HCT116 (cell line): ENCODE results near the gene HBB. TPM values are rescaled to one million over a fixed set of nuclear protein-coding genes. Genes with fewer than 3 reads are reported as not detected.

Experiments
- ATAC-seq: fragments of 200-7000 bp; cut with Tn5 transposase; 2 replicates; pipeline ENCODE4 v1.9.1; 2020; ENCODE audit warnings: mild to moderate bottlenecking, moderate library complexity
- BruUV-seq: library from RNA; stranded (reverse); fragments of 400-500 nt; replicated peaks from 2 replicates; lab custom pipeline; 2021; lab: Mats Ljungman, UMichigan
- CTCF ChIA-PET: fragments of 300-600 bp; sonication (Branson Sonifier 250); formaldehyde crosslinking; loops from one replicate; lab custom pipeline; 2021; ENCODE audit warnings: antibody characterized with exemption; lab: Charles Lee
- POLR2A ChIA-PET: fragments of 300-600, 350-600 bp; sonication (Branson Sonifier 250); formaldehyde crosslinking; loops from one replicate; lab custom pipeline; 2021; ENCODE audit warnings: antibody characterized with exemption; lab: Charles Lee
- RAD21 ChIA-PET, 2 experiments: fragments of 300-600 bp; sonication (Branson Sonifier 250); formaldehyde crosslinking; loops; one replicate each; lab custom pipeline; 2023; ENCODE audit warnings: low total read pairs in 2 of 2; ENCODE audit not compliant: uncharacterized antibody in 2 of 2, unreplicated experiment in 2 of 2, low non-redundant PET in 1 of 2; lab: Charles Lee
- DNase-seq: peaks from one replicate; pipeline ENCODE4 v3.0.0-alpha.2; 2010; ENCODE audit warnings: low read depth, low spot score
- H2AFZ ChIP-seq: fragments of 200-600 bp; shearing (Covaris generic), sonication (generic); 2 replicates; pipeline ENCODE4 v1.6.1; 2017; ENCODE audit warnings: low read depth, mixed run types, mixed read lengths, antibody characterized with exemption, low read length; ENCODE audit not compliant: poor library complexity, severe bottlenecking
- H3K27ac ChIP-seq: 2 replicates; pipeline ENCODE4 v1.5.1; 2012; ENCODE audit warnings: low read depth, low read length
- H3K27me3 ChIP-seq: fragments of 200-600 bp; sonication (generic); 2 replicates; pipeline ENCODE4 v1.6.1; 2016; ENCODE audit warnings: mixed run types, low read length, mixed read lengths; ENCODE audit not compliant: insufficient read depth
- H3K36me3 ChIP-seq, 2 experiments: fragments of 200-500 bp in 1 of 2; fragments of 200-600 bp in 1 of 2; sonication (Bioruptor generic) in 1 of 2; sonication (generic) in 1 of 2; 2 replicates each; pipeline versions ENCODE4 v1.5.1 to v1.6.1; 2014 to 2016; ENCODE audit warnings: low read length in 2 of 2, inconsistent platforms in 1 of 2, mixed read lengths in 1 of 2, mixed run types in 1 of 2; ENCODE audit not compliant: insufficient read depth in 2 of 2, control insufficient read depth in 1 of 2
- H3K4me1 ChIP-seq, 2 experiments: fragments of 200-600 bp in 1 of 2; sonication (generic) in 1 of 2; 2 replicates each; pipeline versions ENCODE4 v1.5.1 to v1.6.1; 2012 to 2017; ENCODE audit warnings: low read length in 2 of 2, inconsistent platforms in 1 of 2, mild to moderate bottlenecking in 1 of 2, mixed read lengths in 1 of 2, mixed run types in 1 of 2, moderate library complexity in 1 of 2; ENCODE audit not compliant: insufficient read depth in 2 of 2, control insufficient read depth in 1 of 2
- H3K4me2 ChIP-seq: fragments of 200-600 bp; sonication (generic); 2 replicates; pipeline ENCODE4 v1.6.1; 2017; ENCODE audit warnings: mixed run types, low read length, mixed read lengths
- H3K4me3 ChIP-seq, 2 experiments: fragments of 200-600 bp in 1 of 2; sonication (generic) in 1 of 2; replicated peaks in 1 of 2; 2 replicates each; pipeline ENCODE4 v1.5.1; 2011 to 2016; ENCODE audit warnings: low read length in 2 of 2, control low read depth in 1 of 2, low read depth in 1 of 2, mild to moderate bottlenecking in 1 of 2, mixed read lengths in 1 of 2, mixed run types in 1 of 2
- H3K79me2 ChIP-seq: fragments of 200-600 bp; sonication (generic); 2 replicates; pipeline ENCODE4 v1.6.1; 2017; ENCODE audit warnings: mild to moderate bottlenecking, mixed run types, low read length, moderate library complexity, mixed read lengths; ENCODE audit not compliant: insufficient read depth
- H3K9ac ChIP-seq: fragments of 200-600 bp; sonication (generic); 2 replicates; pipeline ENCODE4 v1.6.1; 2016; ENCODE audit warnings: low read length, mixed read lengths
- H3K9me2 ChIP-seq: fragments of 200-600 bp; sonication (generic), shearing (Covaris generic); 2 replicates; pipeline ENCODE4 v1.6.1; 2017; ENCODE audit warnings: mixed run types, mild to moderate bottlenecking, moderate library complexity; ENCODE audit not compliant: insufficient read depth
- H3K9me3 ChIP-seq, 2 experiments: fragments of 200-500 bp in 1 of 2; fragments of 200-600 bp in 1 of 2; sonication (Bioruptor generic) in 1 of 2; sonication (generic) in 1 of 2; 2 replicates each; pipeline ENCODE4 v1.6.1; 2014 to 2017; ENCODE audit warnings: low read length in 2 of 2, mixed read lengths in 2 of 2, inconsistent platforms in 1 of 2, low read depth in 1 of 2, mild to moderate bottlenecking in 1 of 2, mixed run types in 1 of 2, moderate library complexity in 1 of 2; ENCODE audit not compliant: control insufficient read depth in 1 of 2, insufficient read depth in 1 of 2
- H4K20me1 ChIP-seq: fragments of 200-600 bp; sonication (generic), shearing (Covaris generic); 2 replicates; pipeline ENCODE4 v1.6.1; 2017; ENCODE audit warnings: mixed run types, mild to moderate bottlenecking, moderate library complexity; ENCODE audit not compliant: insufficient read depth
- CBX3 ChIP-seq: IDR thresholded peaks from 2 replicates; pipeline ENCODE4 v1.6.1; 2012; ENCODE audit warnings: low read depth
- CEBPB ChIP-seq: IDR thresholded peaks from 2 replicates; pipeline ENCODE4 v1.6.1; 2012; ENCODE audit warnings: low read depth
- EGR1 ChIP-seq: IDR thresholded peaks from 2 replicates; pipeline ENCODE4 v1.6.1; 2012; ENCODE audit warnings: low read depth
- EZH2 ChIP-seq: fragments of 200-600 bp; sonication (generic); IDR thresholded peaks from 2 replicates; pipeline ENCODE4 v1.6.1; 2017; ENCODE audit warnings: antibody characterized with exemption, mixed run types
- EZH2phosphoT487 ChIP-seq: fragments of 200-600 bp; IDR thresholded peaks from 2 replicates; pipeline ENCODE4 v1.6.1; 2018; ENCODE audit warnings: antibody characterized with exemption, borderline replicate concordance
- FOSL1 ChIP-seq: IDR thresholded peaks from 2 replicates; pipeline ENCODE4 v1.6.1; 2012; ENCODE audit warnings: low read depth
- POLR2A ChIP-seq: IDR thresholded peaks from 2 replicates; pipeline ENCODE4 v1.7.0; 2011; ENCODE audit warnings: borderline replicate concordance; ENCODE audit not compliant: insufficient read depth, insufficient read length; ENCODE audit errors: extremely low read depth
- POLR2AphosphoS5 ChIP-seq: IDR thresholded peaks from 2 replicates; pipeline ENCODE4 v1.6.1; 2011; ENCODE audit warnings: mild to moderate bottlenecking, low read depth, low read length, moderate library complexity
- RAD21 ChIP-seq: IDR thresholded peaks from 2 replicates; pipeline ENCODE4 v1.6.1; 2012; ENCODE audit warnings: low read depth, mild to moderate bottlenecking
- REST ChIP-seq: IDR thresholded peaks from 2 replicates; pipeline ENCODE4 v1.6.1; 2012; ENCODE audit warnings: low read depth
- SP1 ChIP-seq: IDR thresholded peaks from 2 replicates; pipeline ENCODE4 v1.6.1; 2012; ENCODE audit warnings: low read depth
- SRF ChIP-seq: IDR thresholded peaks from 2 replicates; pipeline ENCODE4 v1.6.1; 2012; ENCODE audit warnings: low read depth
- TCF7L2 ChIP-seq: IDR thresholded peaks from 2 replicates; pipeline ENCODE4 v1.7.0; 2011; ENCODE audit warnings: borderline replicate concordance, inconsistent platforms; ENCODE audit not compliant: insufficient read depth, insufficient read length; ENCODE audit errors: extremely low read depth
- ZFX ChIP-seq: fragments of 450-650 bp; IDR thresholded peaks from 2 replicates; pipeline ENCODE4 v1.6.1; 2017
- intact Hi-C: fragments of 100-400 bp; cut with micrococcal nuclease; formaldehyde crosslinking; loops from 2 replicates; pipeline ENCODE4 v1.10.0; 2022
- total RNA-seq: library from RNA; stranded (reverse); gene quantifications from one replicate; pipeline ENCODE4 v1.2.1, GENCODE V29; 2021; ENCODE audit not compliant: unreplicated experiment

HBB gene
- total RNA-seq, 1 experiment from 2014 or later: not detected

GRCh38 chr11:5178046-5178837, 48.6 kb downstream of the HBB start:
- BruUV-seq: no TSS peak
- CTCF ChIA-PET: no interaction called here

More at GRCh38 chr11:5178046-5178837, 48.6 kb downstream of the HBB start:
- no peak overlapping the region for H3K4me3 ChIP-seq
- TF ChIP-seq CEBPB (no peak), EGR1 (no peak), RAD21 (no peak), TCF7L2 (no peak), SP1 (no peak), ZFX (no peak), SRF (no peak), EZH2 (no peak), POLR2AphosphoS5 (no peak), CBX3 (no peak), REST (no peak), FOSL1 (no peak), POLR2A (no peak), EZH2phosphoT487 (no peak)
- ChIA-PET POLR2A (no interaction called here), RAD21 (no interaction called here)
- no peaks in the 10 kb centered on the region for H3K36me3 ChIP-seq
- no peak overlapping the region for H3K9ac ChIP-seq
- DNase-seq: no peak
- H3K27me3 ChIP-seq: peaks cover 40% of the 10 kb centered on the region
- H3K4me2 ChIP-seq: no peak overlapping the region
- H3K9me2 ChIP-seq: no peaks in the 10 kb centered on the region
- H3K9me3 ChIP-seq: no peaks in the 10 kb centered on the region
- no peaks in the 10 kb centered on the region for H4K20me1 ChIP-seq
- no peak for ATAC-seq
- H3K4me1 ChIP-seq: no peaks in the 10 kb centered on the region
- intact Hi-C loops: no loop called here
- no peak overlapping the region for H3K27ac ChIP-seq
- no peaks in the 10 kb centered on the region for H3K79me2 ChIP-seq
- H2AFZ ChIP-seq: no peak overlapping the region

Other genes starting within 250 kb of the HBB start
- gene OR51L1, start 232.2 kb downstream of the HBB start, total RNA-seq: not detected
- gene OR52J3, start 180.5 kb downstream of the HBB start, total RNA-seq: not detected
- gene OR52E2, start 167.4 kb downstream of the HBB start, total RNA-seq: not detected
- gene OR52E1, start 157.5 kb downstream of the HBB start, total RNA-seq: not detected
- gene OR52A5, start 88.7 kb downstream of the HBB start, total RNA-seq: not detected
- gene OR52A1, start 72.3 kb downstream of the HBB start, total RNA-seq: not detected
- not detected for gene OR51V1, start 26.4 kb downstream of the HBB start, total RNA-seq
- gene HBD, start 7.4 kb upstream of the HBB start, total RNA-seq: not detected
- gene HBG1, start 22.8 kb upstream of the HBB start, total RNA-seq: 3.6 TPM
- 48.1 TPM for gene HBG2, start 27.7 kb upstream of the HBB start, total RNA-seq
- gene HBE1, start 42.9 kb upstream of the HBB start, total RNA-seq: 212 TPM
- gene OR51B4, start 74.9 kb upstream of the HBB start, total RNA-seq: 43.7 TPM
- 17.1 TPM for gene OR51B2, start 97.2 kb upstream of the HBB start, total RNA-seq
- 140 TPM for gene OR51B5, start 116.5 kb upstream of the HBB start, total RNA-seq
- gene OR51B6, start 124.4 kb upstream of the HBB start, total RNA-seq: not detected
- not detected for gene OR51M1, start 156.7 kb upstream of the HBB start, total RNA-seq
- gene OR51Q1, start 195.0 kb upstream of the HBB start, total RNA-seq: not detected
- 23.1 TPM for gene OR51I1, start 214.4 kb upstream of the HBB start, total RNA-seq
- gene OR51I2, start 222.3 kb upstream of the HBB start, total RNA-seq: not detected